Endodermal cell (in vitro differentiated cells): ENCODE results near the gene AKAP6. TPM values are rescaled to one million over a fixed set of nuclear protein-coding genes. Genes with fewer than 3 reads are reported as not detected.

ENCODE experiments used
- DNase-seq: peaks from one replicate; pipeline ENCODE4 v3.0.0-alpha.2; 2017
- H3K27ac ChIP-seq: 2 replicates; pipeline ENCODE4 v1.5.1; 2013; ENCODE audit warnings: mild to moderate bottlenecking, low read depth, low read length, moderate library complexity
- H3K27me3 ChIP-seq: 2 replicates; pipeline ENCODE4 v1.6.1; 2013; ENCODE audit warnings: mild to moderate bottlenecking, low read length, moderate library complexity; ENCODE audit not compliant: insufficient read depth, control insufficient read depth, poor library complexity, severe bottlenecking
- H3K36me3 ChIP-seq: 2 replicates; pipeline ENCODE4 v1.7.0; 2013; ENCODE audit warnings: mild to moderate bottlenecking, low read length, moderate library complexity; ENCODE audit not compliant: control insufficient read depth, insufficient read depth
- H3K4me1 ChIP-seq: one replicate; pipeline ENCODE4 v1.7.0; 2013; ENCODE audit warnings: low read length; ENCODE audit not compliant: control insufficient read depth, insufficient read depth
- H3K4me3 ChIP-seq: 2 replicates; pipeline ENCODE4 v1.5.1; 2013; ENCODE audit warnings: mild to moderate bottlenecking, low read length, moderate library complexity
- H3K9ac ChIP-seq: 2 replicates; pipeline ENCODE4 v1.6.1; 2013; ENCODE audit warnings: mild to moderate bottlenecking, low read length, moderate library complexity; ENCODE audit not compliant: poor library complexity, severe bottlenecking; ENCODE audit errors: extremely low read depth
- H3K9me3 ChIP-seq: 2 replicates; pipeline ENCODE4 v1.6.1; 2013; ENCODE audit warnings: mild to moderate bottlenecking, low read length, moderate library complexity; ENCODE audit not compliant: control insufficient read depth
- H3K27ac Mint-ChIP-seq: 2 replicates; pipeline ENCODE4 v1.8.0; 2020; ENCODE audit warnings: mixed read lengths
- H3K27me3 Mint-ChIP-seq: 2 replicates; pipeline ENCODE4 v1.8.0; 2021; ENCODE audit warnings: mild to moderate bottlenecking, mixed read lengths; ENCODE audit not compliant: insufficient read depth
- H3K36me3 Mint-ChIP-seq: 2 replicates; pipeline ENCODE4 v1.8.0; 2020; ENCODE audit warnings: low read depth, mixed read lengths
- H3K4me1 Mint-ChIP-seq: 2 replicates; pipeline ENCODE4 v1.8.0; 2020; ENCODE audit warnings: mixed read lengths
- H3K4me3 Mint-ChIP-seq: 2 replicates; pipeline ENCODE4 v1.8.0; 2020; ENCODE audit warnings: mild to moderate bottlenecking, moderate library complexity, mixed read lengths
- H3K9me3 Mint-ChIP-seq: 2 replicates; pipeline ENCODE4 v1.8.0; 2020; ENCODE audit warnings: mild to moderate bottlenecking, mixed read lengths
- WGBS, 2 experiments: methylation state at CpG; one replicate each; pipeline versions ENCODE4 v1.1.5 to v1.1.7; 2013; ENCODE audit warnings: missing lambda C conversion rate in 2 of 2, mixed read lengths in 1 of 2; ENCODE audit not compliant: insufficient coverage in 1 of 2, insufficient read length in 1 of 2; 5-methylcytosine and 5-hydroxymethylcytosine counted together
- total RNA-seq, 2 donors: library from RNA; stranded (reverse); fragmentation: NEBNext Ultra II Directional in 1 of 2; extraction: Animal tissue kit (Norgen Biotek cat#: 25700) in 1 of 2; gene quantifications; 2 replicates in 1 of 2; 3 replicates in 1 of 2; pipeline ENCODE4 v1.2.1, GENCODE V29; 2021
- TF ChIP-seq, protein P1 (sequence below): fragments of 200-600 bp; sonication (generic); conservative IDR thresholded peaks from 2 replicates; pipeline ENCODE4 v1.5.0; 2021; ENCODE audit warnings: antibody characterized with exemption, mild to moderate bottlenecking

The AKAP6 gene
- total RNA-seq, 2 donors from 2014 or later, result 4.3 to 5.0 TPM

- Mint-ChIP-seq H3K27me3 (no peaks in the 10 kb centered on the region), H3K36me3 (no peaks in the 10 kb centered on the region), H3K9me3 (peaks cover 11% of the 10 kb centered on the region), H3K27ac (no peak overlapping the region), H3K4me1 (peaks cover 5% of the 10 kb centered on the region), H3K4me3 (no peak overlapping the region)
- 100% methylated on average over 1 to 2 of the region's 2 CpGs for WGBS, 2 experiments
- H3K4me1 ChIP-seq, result no peaks in the 10 kb centered on the region
- H3K9me3 ChIP-seq, result peaks cover 14% of the 10 kb centered on the region
- no peaks in the 10 kb centered on the region for H3K27me3 ChIP-seq
- H3K27ac ChIP-seq, result no peak overlapping the region
- no peaks in the 10 kb centered on the region for H3K36me3 ChIP-seq
- H3K9ac ChIP-seq, result no peak overlapping the region
- TF ChIP-seq, protein P1, sequence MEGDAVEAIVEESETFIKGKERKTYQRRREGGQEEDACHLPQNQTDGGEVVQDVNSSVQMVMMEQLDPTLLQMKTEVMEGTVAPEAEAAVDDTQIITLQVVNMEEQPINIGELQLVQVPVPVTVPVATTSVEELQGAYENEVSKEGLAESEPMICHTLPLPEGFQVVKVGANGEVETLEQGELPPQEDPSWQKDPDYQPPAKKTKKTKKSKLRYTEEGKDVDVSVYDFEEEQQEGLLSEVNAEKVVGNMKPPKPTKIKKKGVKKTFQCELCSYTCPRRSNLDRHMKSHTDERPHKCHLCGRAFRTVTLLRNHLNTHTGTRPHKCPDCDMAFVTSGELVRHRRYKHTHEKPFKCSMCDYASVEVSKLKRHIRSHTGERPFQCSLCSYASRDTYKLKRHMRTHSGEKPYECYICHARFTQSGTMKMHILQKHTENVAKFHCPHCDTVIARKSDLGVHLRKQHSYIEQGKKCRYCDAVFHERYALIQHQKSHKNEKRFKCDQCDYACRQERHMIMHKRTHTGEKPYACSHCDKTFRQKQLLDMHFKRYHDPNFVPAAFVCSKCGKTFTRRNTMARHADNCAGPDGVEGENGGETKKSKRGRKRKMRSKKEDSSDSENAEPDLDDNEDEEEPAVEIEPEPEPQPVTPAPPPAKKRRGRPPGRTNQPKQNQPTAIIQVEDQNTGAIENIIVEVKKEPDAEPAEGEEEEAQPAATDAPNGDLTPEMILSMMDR, result no peak
- no peak overlapping the region for H3K4me3 ChIP-seq
- DNase-seq, result no peak
These were observed 291.2 kb downstream of the AKAP6 start for GRCh38 chr14:32620303-32620702.

GRCh38 chr14:32620724-32621123 lies 291.6 kb downstream of the AKAP6 start:
- no peaks in the 10 kb centered on the region for H3K27me3 ChIP-seq
- no peaks in the 10 kb centered on the region for H3K27me3 Mint-ChIP-seq

GRCh38 chr14:32621585-32621984 lies 292.5 kb downstream of the AKAP6 start:
- Histone ChIP-seq H3K36me3 (no peaks in the 10 kb centered on the region), H3K4me1 (no peaks in the 10 kb centered on the region), H3K27ac (no peak overlapping the region), H3K9ac (no peak overlapping the region), H3K27me3 (no peaks in the 10 kb centered on the region), H3K9me3 (peaks cover 7% of the 10 kb centered on the region), H3K4me3 (no peak overlapping the region)
- no peak overlapping the region for H3K27ac Mint-ChIP-seq
- no peak for DNase-seq
- H3K36me3 Mint-ChIP-seq, result no peaks in the 10 kb centered on the region
- WGBS, 2 experiments, result 83 to 100% methylated on average over 1 of the region's 1 CpG
- H3K9me3 Mint-ChIP-seq, result peaks cover 8% of the 10 kb centered on the region
- peaks cover 5% of the 10 kb centered on the region for H3K4me1 Mint-ChIP-seq
- H3K27me3 Mint-ChIP-seq, result no peaks in the 10 kb centered on the region
- TF ChIP-seq, protein P1, result no peak
- H3K4me3 Mint-ChIP-seq, result no peak overlapping the region

More at GRCh38 chr14:32620724-32621123, 291.6 kb downstream of the AKAP6 start:
- WGBS, 2 experiments, result 85% methylated on average over 1 of the region's 1 CpG; no CpG with 5 or more reads in 1 of the 2 experiments
- Mint-ChIP-seq H3K27ac (no peak overlapping the region), H3K9me3 (peaks cover 10% of the 10 kb centered on the region), H3K36me3 (no peaks in the 10 kb centered on the region), H3K4me3 (no peak overlapping the region), H3K4me1 (peaks cover 5% of the 10 kb centered on the region)
- TF ChIP-seq, protein P1, result no peak
- Histone ChIP-seq H3K36me3 (no peaks in the 10 kb centered on the region), H3K9ac (no peak overlapping the region), H3K9me3 (peaks cover 14% of the 10 kb centered on the region), H3K4me3 (no peak overlapping the region), H3K27ac (no peak overlapping the region), H3K4me1 (no peaks in the 10 kb centered on the region)
- no peak for DNase-seq
